Fibroblast of lung (primary cell): ENCODE results near the gene OR8H3. TPM values are rescaled to one million over a fixed set of nuclear protein-coding genes. Genes with fewer than 3 reads are reported as not detected.

Experiments used
- DNase-seq, 2 donors: peaks; one replicate each; pipeline versions ENCODE4 v3.0.0 to v3.0.0-alpha.2; 2010; ENCODE audit warnings: low read depth in 2 of 2
- H2AFZ ChIP-seq: 2 replicates; pipeline ENCODE4 v1.5.1; 2012; ENCODE audit warnings: low read length, control low read depth, inconsistent platforms
- H3K27ac ChIP-seq: 2 replicates; pipeline ENCODE4 v1.5.1; 2011; ENCODE audit warnings: low read length, control low read depth; ENCODE audit not compliant: insufficient read depth
- H3K27me3 ChIP-seq: 2 replicates; pipeline ENCODE4 v1.5.1; 2011; ENCODE audit warnings: mild to moderate bottlenecking, low read length; ENCODE audit not compliant: control insufficient read depth, insufficient read depth
- H3K36me3 ChIP-seq: 2 replicates; pipeline ENCODE4 v1.5.1; 2011; ENCODE audit warnings: low read length; ENCODE audit not compliant: control insufficient read depth, insufficient read depth
- H3K4me1 ChIP-seq: 2 replicates; pipeline ENCODE4 v1.5.1; 2011; ENCODE audit warnings: low read length; ENCODE audit not compliant: control insufficient read depth, insufficient read depth; ENCODE audit errors: extremely low read depth
- H3K4me2 ChIP-seq: 2 replicates; pipeline ENCODE4 v1.5.1; 2011; ENCODE audit warnings: low read length, control low read depth; ENCODE audit not compliant: insufficient read depth; ENCODE audit errors: extremely low read depth
- H3K4me3 ChIP-seq, 4 experiments: fragments of 200-600 bp in 1 of 4; sonication (generic) in 1 of 4; replicated peaks in 1 of 4; 2 replicates each; pipeline ENCODE4 v1.5.1; 2011 to 2016; ENCODE audit warnings: low read length in 4 of 4, low read depth in 3 of 4, mild to moderate bottlenecking in 3 of 4, control low read depth in 2 of 4, inconsistent platforms in 1 of 4, mixed read lengths in 1 of 4; ENCODE audit not compliant: insufficient read depth in 1 of 4; ENCODE audit errors: control extremely low read depth in 1 of 4
- H3K79me2 ChIP-seq: 2 replicates; pipeline ENCODE4 v1.5.1; 2012; ENCODE audit warnings: mild to moderate bottlenecking, low read length, inconsistent platforms; ENCODE audit not compliant: control insufficient read depth, insufficient read depth
- H3K9ac ChIP-seq: 2 replicates; pipeline ENCODE4 v1.5.1; 2011; ENCODE audit warnings: mild to moderate bottlenecking, low read length, control low read depth; ENCODE audit not compliant: insufficient read depth
- H3K9me3 ChIP-seq: 2 replicates; pipeline ENCODE4 v1.5.1; 2012; ENCODE audit warnings: low read depth, low read length; ENCODE audit not compliant: control insufficient read depth, insufficient read depth
- H4K20me1 ChIP-seq: 2 replicates; pipeline ENCODE4 v1.5.1; 2011; ENCODE audit warnings: low read length; ENCODE audit not compliant: control insufficient read depth, insufficient read depth; ENCODE audit errors: extremely low read depth
- EZH2 ChIP-seq: IDR thresholded peaks from 2 replicates; pipeline ENCODE4 v1.5.1; 2012; ENCODE audit warnings: low read length, control low read depth, mild to moderate bottlenecking; ENCODE audit errors: missing control alignments
- polyA plus RNA-seq, 2 donors: library from polyadenylated mRNA; depleted of rRNA in 1 of 2; stranded (reverse) in 1 of 2; unstranded in 1 of 2; fragments of >200 nt; gene quantifications; 2 replicates each; pipeline ENCODE4 v1.2.1, GENCODE V29; 2011 to 2012; ENCODE audit warnings: missing spikeins in 1 of 2
- total RNA-seq: library from RNA; depleted of rRNA; stranded (reverse); fragments of >200 nt; gene quantifications from 2 replicates; pipeline ENCODE4 v1.2.1, GENCODE V29; 2014
- TF ChIP-seq, protein P1 (sequence below), 2 donors: IDR thresholded peaks in 1 of 2; conservative IDR thresholded peaks in 1 of 2; 1 replicate in 1 of 2; 2 replicates in 1 of 2; pipeline ENCODE4 v1.5.1; 2011 to 2012; ENCODE audit warnings: low read length in 2 of 2, control low read depth in 1 of 2, inconsistent platforms in 1 of 2, low read depth in 1 of 2, mild to moderate bottlenecking in 1 of 2

Gene OR8H3
- total and polyA plus RNA-seq, 2 donors (not counting 1 experiment from before 2014, with no cell fraction given) = not detected

DNA sequence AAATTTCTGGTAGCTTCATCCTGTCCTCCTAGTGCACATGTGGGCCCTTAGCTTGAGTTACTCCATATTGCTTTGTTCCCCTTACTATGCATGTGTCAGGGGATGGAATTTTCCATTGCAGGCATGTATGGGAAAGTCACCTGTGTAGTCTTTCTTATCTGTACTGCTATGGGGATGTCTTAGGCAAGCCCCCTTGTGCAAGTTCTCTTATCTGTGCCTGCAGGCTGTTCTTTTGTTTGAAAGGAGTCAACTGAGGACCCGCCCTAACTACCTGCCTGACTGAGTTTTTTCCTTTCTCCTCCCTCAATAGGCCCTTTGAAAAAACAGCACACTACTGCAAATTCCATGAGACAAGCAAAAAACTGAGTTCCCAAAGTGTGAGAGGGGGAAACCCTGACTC lies 29.2 kb downstream of the OR8H3 start:
- H2AFZ ChIP-seq = no peak overlapping the region

DNA sequence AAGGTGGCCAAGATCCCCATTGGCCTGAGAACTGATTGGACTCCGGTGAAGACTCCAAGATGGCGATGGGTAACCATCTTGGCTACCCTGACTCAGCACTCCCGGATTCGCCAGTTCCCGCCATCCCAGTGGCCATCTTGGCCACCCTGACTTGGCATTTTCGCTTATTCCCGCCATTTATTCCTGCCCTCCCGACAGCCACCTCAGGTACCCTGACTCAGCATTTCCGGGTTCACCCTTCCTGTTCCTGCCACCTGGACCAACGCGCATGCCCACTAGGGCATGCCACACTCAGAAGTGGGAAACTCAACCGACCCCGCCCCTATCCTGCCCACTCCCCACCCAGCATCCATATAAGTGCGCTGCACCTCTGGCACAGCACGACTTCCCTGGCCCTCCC lies 30.2 kb downstream of the OR8H3 start:
- no peak overlapping the region for H2AFZ ChIP-seq
- H3K4me2 ChIP-seq = no peak overlapping the region
- TF ChIP-seq EZH2 = no peak
- TF ChIP-seq, protein P1, sequence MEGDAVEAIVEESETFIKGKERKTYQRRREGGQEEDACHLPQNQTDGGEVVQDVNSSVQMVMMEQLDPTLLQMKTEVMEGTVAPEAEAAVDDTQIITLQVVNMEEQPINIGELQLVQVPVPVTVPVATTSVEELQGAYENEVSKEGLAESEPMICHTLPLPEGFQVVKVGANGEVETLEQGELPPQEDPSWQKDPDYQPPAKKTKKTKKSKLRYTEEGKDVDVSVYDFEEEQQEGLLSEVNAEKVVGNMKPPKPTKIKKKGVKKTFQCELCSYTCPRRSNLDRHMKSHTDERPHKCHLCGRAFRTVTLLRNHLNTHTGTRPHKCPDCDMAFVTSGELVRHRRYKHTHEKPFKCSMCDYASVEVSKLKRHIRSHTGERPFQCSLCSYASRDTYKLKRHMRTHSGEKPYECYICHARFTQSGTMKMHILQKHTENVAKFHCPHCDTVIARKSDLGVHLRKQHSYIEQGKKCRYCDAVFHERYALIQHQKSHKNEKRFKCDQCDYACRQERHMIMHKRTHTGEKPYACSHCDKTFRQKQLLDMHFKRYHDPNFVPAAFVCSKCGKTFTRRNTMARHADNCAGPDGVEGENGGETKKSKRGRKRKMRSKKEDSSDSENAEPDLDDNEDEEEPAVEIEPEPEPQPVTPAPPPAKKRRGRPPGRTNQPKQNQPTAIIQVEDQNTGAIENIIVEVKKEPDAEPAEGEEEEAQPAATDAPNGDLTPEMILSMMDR (conservative IDR thresholded peaks at IDR 0.05 in 1 of 2, IDR thresholded peaks at IDR 0.05 in 1 of 2; ENCODE audit: low read depth in 1 of 2, low read length in 2 of 2) = no peak
- H4K20me1 ChIP-seq = no peaks in the 10 kb centered on the region
- no peaks in the 10 kb centered on the region for H3K79me2 ChIP-seq
- H3K36me3 ChIP-seq = no peaks in the 10 kb centered on the region
- no peak overlapping the region for H3K4me3 ChIP-seq
- no peak overlapping the region for H3K9ac ChIP-seq
- no peak for DNase-seq
- H3K27ac ChIP-seq = no peak overlapping the region
- H3K4me1 ChIP-seq = no peaks in the 10 kb centered on the region
- no peaks in the 10 kb centered on the region for H3K9me3 ChIP-seq
- H3K27me3 ChIP-seq = no peaks in the 10 kb centered on the region

More for the DNA sequence above, 29.2 kb downstream of the OR8H3 start:
- DNase-seq = no peak
- TF ChIP-seq, protein P1 (conservative IDR thresholded peaks at IDR 0.05 in 1 of 2, IDR thresholded peaks at IDR 0.05 in 1 of 2; ENCODE audit: low read depth in 1 of 2, low read length in 2 of 2) = no peak
- no peak for TF ChIP-seq EZH2
- Histone ChIP-seq H3K4me2 (no peak overlapping the region), H3K9ac (no peak overlapping the region), H3K9me3 (no peaks in the 10 kb centered on the region), H4K20me1 (no peaks in the 10 kb centered on the region), H3K4me1 (no peaks in the 10 kb centered on the region), H3K4me3 (no peak overlapping the region), H3K36me3 (no peaks in the 10 kb centered on the region), H3K79me2 (no peaks in the 10 kb centered on the region), H3K27me3 (no peaks in the 10 kb centered on the region), H3K27ac (no peak overlapping the region)

DNA sequence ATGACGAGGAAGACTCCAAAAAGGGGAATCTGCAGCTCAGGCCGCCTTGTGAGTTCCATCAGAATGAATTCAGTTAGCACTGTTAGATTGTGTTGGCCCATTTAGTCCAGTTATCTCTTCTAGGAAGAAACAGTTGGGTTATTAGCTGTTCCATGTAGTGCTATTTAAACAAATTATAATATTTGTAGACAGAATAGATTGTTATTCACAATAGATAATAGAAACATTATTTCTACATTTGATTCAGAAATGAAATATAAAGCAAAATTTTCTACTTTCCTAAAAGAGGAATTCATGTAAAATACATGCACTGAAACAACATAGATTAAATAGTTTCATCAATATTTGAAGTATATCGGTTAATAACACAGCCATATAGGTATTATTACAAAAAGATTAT lies 38.0 kb downstream of the OR8H3 start, which contains the start of gene OR8K5:
Gene OR8K5, minus strand, starts transcription at position 101 of the 400 bp plus-strand sequence. Its CDS starts 0 bp downstream, at position 101.
- H3K4me2 ChIP-seq = no peak within 1 kb of the TSS
- no peak within 1 kb of the TSS for H2AFZ ChIP-seq
- TF ChIP-seq, protein P1 (conservative IDR thresholded peaks at IDR 0.05 in 1 of 2, IDR thresholded peaks at IDR 0.05 in 1 of 2; ENCODE audit: low read depth in 1 of 2, low read length in 2 of 2) = no peak
- TF ChIP-seq EZH2 = no peak
- DNase-seq = no peak
- H3K9me3 ChIP-seq = no peaks in the 10 kb centered on the region
- no peak within 1 kb of the TSS for H3K4me3 ChIP-seq
- no peaks in the 10 kb centered on the region for H3K4me1 ChIP-seq
- no peaks in the 10 kb centered on the region for H3K27me3 ChIP-seq
- H3K36me3 ChIP-seq = no peaks in the 10 kb centered on the region
- H4K20me1 ChIP-seq = no peaks in the 10 kb centered on the region
- no peaks in the 10 kb centered on the region for H3K79me2 ChIP-seq
- H3K27ac ChIP-seq = no peak within 1 kb of the TSS
- no peak within 1 kb of the TSS for H3K9ac ChIP-seq
